ENCODE data around the gene MOSMO. TPM values are rescaled to one million over a fixed set of nuclear protein-coding genes. Genes with fewer than 3 reads are reported as not detected.
"Not testable (repeated sequence)": the region's sequence is repeated elsewhere in the genome, so short reads cannot be mapped to it uniquely, and the experiment has no call there.

The MOSMO gene
- total RNA-seq, 1 donor from 2014 or later: 19.7 TPM

- intact Hi-C loops (cut with DNase I): loop anchor here (5.0 kb wide), 1 partner anchor 189 kb away; no protein-coding TSS in a partner anchor
- ATAC-seq: no peak
- no peak for DNase-seq (ENCODE audit: low spot score)
These were observed 10.0 kb upstream of the MOSMO start for GRCh38 chr16:21997697-21998480.

- intact Hi-C loops (cut with DNase I): loop anchor here (5.0 to 10.0 kb wide), 2 partner anchors 71 to 293 kb away; partner anchors contain the start of gene POLR3E
- ATAC-seq (peak; percentile 39), DNase-seq (ENCODE audit: low spot score) (no peak)
These were observed 6.3 kb upstream of the MOSMO start for GRCh38 chr16:22001591-22001990.

GRCh38 chr16:22002047-22002446 lies 5.9 kb upstream of the MOSMO start:
- intact Hi-C loops (cut with DNase I): loop anchor here (5.0 to 10.0 kb wide), 2 partner anchors 70 to 293 kb away; partner anchors contain the start of gene POLR3E
- ATAC-seq; DNase-seq (ENCODE audit: low spot score): not testable (repeated sequence)

GRCh38 chr16:22003195-22003594 lies 4.7 kb upstream of the MOSMO start:
- ATAC-seq (no peak), DNase-seq (ENCODE audit: low spot score) (no peak)
- intact Hi-C loops (cut with DNase I): loop anchor here (5.0 to 10.0 kb wide), 2 partner anchors 69 to 292 kb away; partner anchors contain the start of gene POLR3E

- DNase-seq (ENCODE audit: low spot score): no peak
- ATAC-seq: no peak
- intact Hi-C loops (cut with DNase I): loop anchor here (5.0 to 10.0 kb wide), 2 partner anchors 68 to 290 kb away; partner anchors contain the start of gene POLR3E
These were observed 3.6 kb upstream of the MOSMO start for GRCh38 chr16:22004341-22004740.

- DNase-seq (ENCODE audit: low spot score) (no peak), ATAC-seq (no peak)
- intact Hi-C loops (cut with DNase I): loop anchor here (10.0 kb wide), 1 partner anchor 289 kb away; the partner anchor contains the start of gene POLR3E
These were observed 2.2 kb upstream of the MOSMO start for GRCh38 chr16:22005746-22006145.

- no peak for DNase-seq (ENCODE audit: low spot score)
- ATAC-seq: no peak
- intact Hi-C loops (cut with DNase I): loop anchor here (10.0 kb wide), 1 partner anchor 288 kb away; the partner anchor contains the start of gene POLR3E
These were observed 1.3 kb upstream of the MOSMO start for GRCh38 chr16:22006636-22007035.

- ATAC-seq: no peak
- no peak for DNase-seq (ENCODE audit: low spot score)
- intact Hi-C loops (cut with DNase I): loop anchor here (10.0 kb wide), 1 partner anchor 288 kb away; the partner anchor contains the start of gene POLR3E
These were observed 777 bp upstream of the MOSMO start for GRCh38 chr16:22007159-22007508.

- DNase-seq (ENCODE audit: low spot score) (no peak), ATAC-seq (peak; percentile 36)
- intact Hi-C loops (cut with DNase I): loop anchor here (10.0 kb wide), 1 partner anchor 286 kb away; the partner anchor contains the start of gene POLR3E
These were observed 526 bp downstream of the MOSMO start for GRCh38 chr16:22008215-22009059.

- no peak for DNase-seq (ENCODE audit: low spot score)
- intact Hi-C loops (cut with DNase I): no loop called here
- no peak for ATAC-seq
These were observed 3.0 kb downstream of the MOSMO start for GRCh38 chr16:22010902-22011301.

GRCh38 chr16:22012241-22012640 lies 4.3 kb downstream of the MOSMO start:
- ATAC-seq (no peak), DNase-seq (ENCODE audit: low spot score) (no peak)
- intact Hi-C loops (cut with DNase I): no loop called here

- intact Hi-C loops (cut with DNase I): no loop called here
- DNase-seq (ENCODE audit: low spot score) (no peak), ATAC-seq (no peak)
These were observed 5.6 kb downstream of the MOSMO start for GRCh38 chr16:22013486-22013885.

GRCh38 chr16:22014271-22014873 lies 6.5 kb downstream of the MOSMO start:
- no peak for DNase-seq (ENCODE audit: low spot score)
- intact Hi-C loops (cut with DNase I): no loop called here
- ATAC-seq: no peak

GRCh38 chr16:22016927-22017326 lies 9.0 kb downstream of the MOSMO start:
- ATAC-seq: no peak
- DNase-seq (ENCODE audit: low spot score): no peak
- intact Hi-C loops (cut with DNase I): no loop called here

- intact Hi-C loops (cut with DNase I): no loop called here
- DNase-seq (ENCODE audit: low spot score) (no peak), ATAC-seq (no peak)
These were observed 10.6 kb downstream of the MOSMO start for GRCh38 chr16:22018559-22018958.

GRCh38 chr16:22022151-22022550 lies 14.2 kb downstream of the MOSMO start:
- DNase-seq (ENCODE audit: low spot score) (no peak), ATAC-seq (no peak)
- intact Hi-C loops (cut with DNase I): no loop called here

GRCh38 chr16:22023505-22023904 lies 15.6 kb downstream of the MOSMO start:
- ATAC-seq (no peak), DNase-seq (ENCODE audit: low spot score) (no peak)
- intact Hi-C loops (cut with DNase I): no loop called here

GRCh38 chr16:22024785-22025184 lies 16.9 kb downstream of the MOSMO start:
- DNase-seq (ENCODE audit: low spot score); ATAC-seq; intact Hi-C loops (cut with DNase I): not testable (repeated sequence)

- DNase-seq (ENCODE audit: low spot score): no peak
- ATAC-seq: peak; percentile 69
- intact Hi-C loops (cut with DNase I): no loop called here
These were observed 19.7 kb downstream of the MOSMO start for GRCh38 chr16:22027633-22028032.
